Measurements from ENCODE around the gene NAA80. TPM values are rescaled to one million over a fixed set of nuclear protein-coding genes. Genes with fewer than 3 reads are reported as not detected.

The NAA80 gene
- total and polyA plus RNA-seq, 2 of the 13 experiments (the other 11 are each of a cell fraction or from before 2014, with no cell fraction given), result 3.4 to 8.7 TPM

DNA sequence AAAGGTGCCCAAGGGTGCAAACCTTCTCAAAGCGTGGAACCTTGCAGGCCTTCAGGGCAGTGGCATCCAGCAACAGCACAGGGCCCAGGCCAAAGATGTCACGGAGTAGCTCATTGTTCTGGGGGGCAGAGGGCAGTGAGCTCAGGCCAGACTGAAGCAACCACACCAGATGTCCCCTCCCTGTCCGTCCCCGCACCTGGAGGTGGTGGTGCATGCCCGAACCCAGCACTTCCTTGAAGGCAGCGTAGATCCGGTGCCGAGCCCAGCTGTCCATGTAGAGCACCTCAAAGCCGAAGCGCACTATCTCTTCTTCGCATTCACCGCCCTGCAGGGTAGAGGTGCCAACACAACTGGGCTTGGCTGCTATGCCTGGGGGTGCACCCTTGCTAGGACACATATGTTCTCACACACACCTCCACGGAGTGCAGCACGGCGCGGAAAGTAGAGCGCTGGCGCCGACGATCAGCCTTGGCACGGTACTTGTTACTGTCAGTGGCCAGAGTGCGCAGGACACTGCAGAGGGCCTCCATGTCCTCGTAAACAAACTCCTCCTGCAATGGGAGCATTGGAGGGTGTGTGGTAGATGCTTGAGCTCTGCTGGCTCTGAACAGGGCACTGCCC, 10.7 kb downstream of the NAA80 start:
- H3K27me3 ChIP-seq (ENCODE audit: control insufficient read depth in 1 of 2, insufficient read depth in 2 of 2, low read length in 2 of 2), result no peaks in the 10 kb centered on the region
- no peaks in the 10 kb centered on the region for H4K20me1 ChIP-seq (ENCODE audit: insufficient read depth, low read length)
- no TSS peak for BruUV-seq (replicated peaks)
- H3K9me3 ChIP-seq (ENCODE audit: low read length), result no peaks in the 10 kb centered on the region
- in situ Hi-C loops (cut with HindIII; ENCODE audit: extremely low pct_ligation_motif_present, low pct_unique_long_range_greater_than_20kb), result no loop called here
- intact Hi-C loops (cut with micrococcal nuclease; ENCODE audit: unreplicated experiment), result no loop called here
- ChIA-PET CTCF (ENCODE audit: low intra/inter-chr PET ratio, low total read pairs) (no interaction called here), POLR2A (interaction anchor here (1.1 kb wide), 1 partner anchor 9 kb away, joined by 3 read pairs; no protein-coding TSS in a partner anchor)
- peaks cover 22 to 40% of the 10 kb centered on the region in 2 experiments for H3K36me3 ChIP-seq (replicated peaks in 1 of 2; ENCODE audit: control insufficient read depth in 1 of 2, insufficient read depth in 2 of 2, low read length in 2 of 2)
- H3K4me3 ChIP-seq (replicated peaks in 1 of 3; ENCODE audit: insufficient read depth in 1 of 3, low read depth in 2 of 3, low read length in 3 of 3), result no peak overlapping the region
- peaks cover 15% of the 10 kb centered on the region for H3K79me2 ChIP-seq (ENCODE audit: insufficient read depth, low read length)
- no peak overlapping the region for H3K9ac ChIP-seq (ENCODE audit: insufficient read depth, low read depth, low read length)
- no peak for ATAC-seq
- no peak for FAIRE-seq
- H3K4me2 ChIP-seq (ENCODE audit: low read depth, low read length), result no peak overlapping the region
- no peak overlapping the region for H3K27ac ChIP-seq (ENCODE audit: extremely low read length, insufficient read depth, low read length)
- TF ChIP-seq ZNF841 (CRISPR knock-in tag; IDR thresholded peaks at IDR 0.05; ENCODE audit: borderline replicate concordance) (no peak), ZNF460 (CRISPR knock-in tag; IDR thresholded peaks at IDR 0.05; ENCODE audit: borderline replicate concordance) (no peak), TAF1 (CRISPR knock-in tag; IDR thresholded peaks at IDR 0.05) (no peak), ARID3A (IDR thresholded peaks at IDR 0.05; ENCODE audit: low read depth, low read length) (no peak), ZNF230 (CRISPR knock-in tag; IDR thresholded peaks at IDR 0.05) (no peak), ZNF282 (IDR thresholded peaks at IDR 0.05; ENCODE audit: partially characterized antibody) (no peak), KAT2B (IDR thresholded peaks at IDR 0.05; ENCODE audit: borderline replicate concordance, low read depth, low read length) (no peak), GTF3A (CRISPR knock-in tag; conservative IDR thresholded peaks at IDR 0.05) (no peak), NFE2L2 (IDR thresholded peaks at IDR 0.05; ENCODE audit: low read length) (no peak), FOXM1 (CRISPR knock-in tag; IDR thresholded peaks at IDR 0.05) (no peak), FLYWCH1 (CRISPR knock-in tag; IDR thresholded peaks at IDR 0.05) (no peak), THRA (CRISPR knock-in tag; IDR thresholded peaks at IDR 0.05; ENCODE audit: borderline replicate concordance) (no peak), FOXC1 (CRISPR knock-in tag; IDR thresholded peaks at IDR 0.05; ENCODE audit: borderline replicate concordance) (no peak), MYC (CRISPR knock-in tag; IDR thresholded peaks at IDR 0.05; ENCODE audit: borderline replicate concordance) (no peak), GRHL1 (CRISPR knock-in tag; conservative IDR thresholded peaks at IDR 0.05) (no peak)
- 98% methylated on average over 17 of the region's 23 CpGs for WGBS (ENCODE audit: low lambda C conversion rate)
- H2AFZ ChIP-seq (ENCODE audit: low read length), result no peak overlapping the region
- peaks cover 23% of the 10 kb centered on the region for H3K4me1 ChIP-seq (ENCODE audit: insufficient read depth, low read length)
- no peak for DNase-seq (ENCODE audit: low spot score)
